Panc1 (cell line): ENCODE measurements around the gene PRDX6.

Source experiments
- POLR2AphosphoS5 ChIP-seq: IDR thresholded peaks from 2 replicates; pipeline ENCODE4 v1.6.1; 2012; ENCODE audit warnings: mild to moderate bottlenecking, low read depth, low read length, moderate library complexity
- SIN3A ChIP-seq: IDR thresholded peaks from 2 replicates; pipeline ENCODE4 v1.6.1; 2012; ENCODE audit warnings: low read depth, mild to moderate bottlenecking, low read length, moderate library complexity, borderline replicate concordance; ENCODE audit not compliant: insufficient read depth
- TCF7L2 ChIP-seq: IDR thresholded peaks from 2 replicates; pipeline ENCODE4 v1.6.1; 2011; ENCODE audit warnings: mild to moderate bottlenecking, low read depth, low read length, inconsistent platforms
- TF ChIP-seq, protein P1 (sequence below): fragments of 450-650 bp; IDR thresholded peaks from 2 replicates; pipeline ENCODE4 v1.5.1; 2017; ENCODE audit warnings: mild to moderate bottlenecking
- TF ChIP-seq, protein P2 (sequence below), 2 experiments: IDR thresholded peaks; 2 replicates each; pipeline ENCODE4 v1.6.1; 2011 to 2012; ENCODE audit warnings: low read depth in 2 of 2, control low read depth in 1 of 2, low read length in 1 of 2, mild to moderate bottlenecking in 1 of 2, moderate library complexity in 1 of 2; ENCODE audit not compliant: insufficient read depth in 1 of 2

DNA sequence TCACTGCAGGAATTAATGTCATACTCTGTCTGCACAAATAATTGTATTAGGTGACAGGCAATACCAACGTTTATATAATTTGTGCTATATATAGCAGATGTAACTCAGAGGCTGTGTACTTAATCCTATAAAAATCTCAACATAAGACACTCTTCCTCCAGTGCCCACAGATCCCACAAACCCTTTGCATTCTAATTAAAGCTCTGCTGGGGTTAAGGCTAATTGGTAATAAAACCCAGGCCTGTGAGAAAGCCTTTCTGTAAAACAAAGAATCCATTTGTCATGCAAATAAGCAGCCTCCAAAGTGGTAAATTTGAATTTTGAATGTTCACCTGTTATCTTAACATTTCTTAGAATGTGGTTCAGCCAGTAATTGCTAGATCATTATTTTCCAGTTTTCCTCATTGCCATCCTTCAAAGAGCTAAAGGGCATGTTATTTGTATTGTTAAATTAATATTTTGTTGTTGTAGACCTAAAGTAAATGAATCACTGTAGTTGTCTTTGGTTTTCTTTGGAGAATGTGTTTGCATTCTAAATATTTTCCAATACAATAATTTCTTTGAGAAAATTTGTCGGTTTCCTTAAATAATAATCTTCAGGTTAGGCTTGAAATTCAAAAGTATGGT, 46.3 kb upstream of the PRDX6 start:
- TF ChIP-seq, protein P1, sequence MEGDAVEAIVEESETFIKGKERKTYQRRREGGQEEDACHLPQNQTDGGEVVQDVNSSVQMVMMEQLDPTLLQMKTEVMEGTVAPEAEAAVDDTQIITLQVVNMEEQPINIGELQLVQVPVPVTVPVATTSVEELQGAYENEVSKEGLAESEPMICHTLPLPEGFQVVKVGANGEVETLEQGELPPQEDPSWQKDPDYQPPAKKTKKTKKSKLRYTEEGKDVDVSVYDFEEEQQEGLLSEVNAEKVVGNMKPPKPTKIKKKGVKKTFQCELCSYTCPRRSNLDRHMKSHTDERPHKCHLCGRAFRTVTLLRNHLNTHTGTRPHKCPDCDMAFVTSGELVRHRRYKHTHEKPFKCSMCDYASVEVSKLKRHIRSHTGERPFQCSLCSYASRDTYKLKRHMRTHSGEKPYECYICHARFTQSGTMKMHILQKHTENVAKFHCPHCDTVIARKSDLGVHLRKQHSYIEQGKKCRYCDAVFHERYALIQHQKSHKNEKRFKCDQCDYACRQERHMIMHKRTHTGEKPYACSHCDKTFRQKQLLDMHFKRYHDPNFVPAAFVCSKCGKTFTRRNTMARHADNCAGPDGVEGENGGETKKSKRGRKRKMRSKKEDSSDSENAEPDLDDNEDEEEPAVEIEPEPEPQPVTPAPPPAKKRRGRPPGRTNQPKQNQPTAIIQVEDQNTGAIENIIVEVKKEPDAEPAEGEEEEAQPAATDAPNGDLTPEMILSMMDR, result no peak
- TF ChIP-seq SIN3A, result no peak
- TF ChIP-seq POLR2AphosphoS5, result no peak
- TF ChIP-seq, protein P2, sequence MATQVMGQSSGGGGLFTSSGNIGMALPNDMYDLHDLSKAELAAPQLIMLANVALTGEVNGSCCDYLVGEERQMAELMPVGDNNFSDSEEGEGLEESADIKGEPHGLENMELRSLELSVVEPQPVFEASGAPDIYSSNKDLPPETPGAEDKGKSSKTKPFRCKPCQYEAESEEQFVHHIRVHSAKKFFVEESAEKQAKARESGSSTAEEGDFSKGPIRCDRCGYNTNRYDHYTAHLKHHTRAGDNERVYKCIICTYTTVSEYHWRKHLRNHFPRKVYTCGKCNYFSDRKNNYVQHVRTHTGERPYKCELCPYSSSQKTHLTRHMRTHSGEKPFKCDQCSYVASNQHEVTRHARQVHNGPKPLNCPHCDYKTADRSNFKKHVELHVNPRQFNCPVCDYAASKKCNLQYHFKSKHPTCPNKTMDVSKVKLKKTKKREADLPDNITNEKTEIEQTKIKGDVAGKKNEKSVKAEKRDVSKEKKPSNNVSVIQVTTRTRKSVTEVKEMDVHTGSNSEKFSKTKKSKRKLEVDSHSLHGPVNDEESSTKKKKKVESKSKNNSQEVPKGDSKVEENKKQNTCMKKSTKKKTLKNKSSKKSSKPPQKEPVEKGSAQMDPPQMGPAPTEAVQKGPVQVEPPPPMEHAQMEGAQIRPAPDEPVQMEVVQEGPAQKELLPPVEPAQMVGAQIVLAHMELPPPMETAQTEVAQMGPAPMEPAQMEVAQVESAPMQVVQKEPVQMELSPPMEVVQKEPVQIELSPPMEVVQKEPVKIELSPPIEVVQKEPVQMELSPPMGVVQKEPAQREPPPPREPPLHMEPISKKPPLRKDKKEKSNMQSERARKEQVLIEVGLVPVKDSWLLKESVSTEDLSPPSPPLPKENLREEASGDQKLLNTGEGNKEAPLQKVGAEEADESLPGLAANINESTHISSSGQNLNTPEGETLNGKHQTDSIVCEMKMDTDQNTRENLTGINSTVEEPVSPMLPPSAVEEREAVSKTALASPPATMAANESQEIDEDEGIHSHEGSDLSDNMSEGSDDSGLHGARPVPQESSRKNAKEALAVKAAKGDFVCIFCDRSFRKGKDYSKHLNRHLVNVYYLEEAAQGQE (IDR thresholded peaks at IDR 0.05; ENCODE audit: insufficient read depth in 1 of 2, low read depth in 2 of 2, low read length in 1 of 2), result no peak
- TF ChIP-seq TCF7L2, result no peak
